Measurements from ENCODE around the gene FLAD1.
"Not testable (repeated sequence)": the region's sequence is repeated elsewhere in the genome, so short reads cannot be mapped to it uniquely, and the experiment has no call there.

Gene FLAD1

DNA sequence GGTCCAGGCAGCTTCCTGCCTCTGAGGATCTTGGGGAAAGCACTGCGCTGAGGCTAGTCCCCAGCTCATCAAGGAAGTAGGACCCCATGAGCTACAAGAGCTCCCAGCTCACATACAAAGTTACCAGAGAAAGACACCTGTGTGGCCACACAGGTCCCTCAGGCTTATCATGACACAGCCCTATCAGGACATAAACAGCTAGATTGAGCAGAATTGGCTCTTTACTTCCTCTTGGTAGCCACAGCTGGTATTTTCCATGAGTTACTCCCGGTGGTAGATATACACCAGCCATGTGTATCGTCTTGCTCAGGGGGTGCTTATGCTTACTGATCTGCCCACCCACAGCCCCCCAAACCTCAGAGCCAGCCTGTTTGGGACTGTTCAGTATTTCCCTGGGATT lies 11.4 kb downstream of the FLAD1 start:
- TF ChIP-seq, protein P1, sequence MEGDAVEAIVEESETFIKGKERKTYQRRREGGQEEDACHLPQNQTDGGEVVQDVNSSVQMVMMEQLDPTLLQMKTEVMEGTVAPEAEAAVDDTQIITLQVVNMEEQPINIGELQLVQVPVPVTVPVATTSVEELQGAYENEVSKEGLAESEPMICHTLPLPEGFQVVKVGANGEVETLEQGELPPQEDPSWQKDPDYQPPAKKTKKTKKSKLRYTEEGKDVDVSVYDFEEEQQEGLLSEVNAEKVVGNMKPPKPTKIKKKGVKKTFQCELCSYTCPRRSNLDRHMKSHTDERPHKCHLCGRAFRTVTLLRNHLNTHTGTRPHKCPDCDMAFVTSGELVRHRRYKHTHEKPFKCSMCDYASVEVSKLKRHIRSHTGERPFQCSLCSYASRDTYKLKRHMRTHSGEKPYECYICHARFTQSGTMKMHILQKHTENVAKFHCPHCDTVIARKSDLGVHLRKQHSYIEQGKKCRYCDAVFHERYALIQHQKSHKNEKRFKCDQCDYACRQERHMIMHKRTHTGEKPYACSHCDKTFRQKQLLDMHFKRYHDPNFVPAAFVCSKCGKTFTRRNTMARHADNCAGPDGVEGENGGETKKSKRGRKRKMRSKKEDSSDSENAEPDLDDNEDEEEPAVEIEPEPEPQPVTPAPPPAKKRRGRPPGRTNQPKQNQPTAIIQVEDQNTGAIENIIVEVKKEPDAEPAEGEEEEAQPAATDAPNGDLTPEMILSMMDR (IDR thresholded peaks at IDR 0.05; ENCODE audit: low read depth, low read length, missing control alignments), result no peak
- no peak for DNase-seq (ENCODE audit: low read depth)
- no peak overlapping the region for H3K4me3 ChIP-seq (ENCODE audit: low read depth, low read length)

- not testable (repeated sequence) for H3K4me3 ChIP-seq (ENCODE audit: low read depth, low read length); DNase-seq (ENCODE audit: low read depth)
These were observed 12.3 kb downstream of the FLAD1 start for GRCh38 chr1:154995301-154995983.

DNA sequence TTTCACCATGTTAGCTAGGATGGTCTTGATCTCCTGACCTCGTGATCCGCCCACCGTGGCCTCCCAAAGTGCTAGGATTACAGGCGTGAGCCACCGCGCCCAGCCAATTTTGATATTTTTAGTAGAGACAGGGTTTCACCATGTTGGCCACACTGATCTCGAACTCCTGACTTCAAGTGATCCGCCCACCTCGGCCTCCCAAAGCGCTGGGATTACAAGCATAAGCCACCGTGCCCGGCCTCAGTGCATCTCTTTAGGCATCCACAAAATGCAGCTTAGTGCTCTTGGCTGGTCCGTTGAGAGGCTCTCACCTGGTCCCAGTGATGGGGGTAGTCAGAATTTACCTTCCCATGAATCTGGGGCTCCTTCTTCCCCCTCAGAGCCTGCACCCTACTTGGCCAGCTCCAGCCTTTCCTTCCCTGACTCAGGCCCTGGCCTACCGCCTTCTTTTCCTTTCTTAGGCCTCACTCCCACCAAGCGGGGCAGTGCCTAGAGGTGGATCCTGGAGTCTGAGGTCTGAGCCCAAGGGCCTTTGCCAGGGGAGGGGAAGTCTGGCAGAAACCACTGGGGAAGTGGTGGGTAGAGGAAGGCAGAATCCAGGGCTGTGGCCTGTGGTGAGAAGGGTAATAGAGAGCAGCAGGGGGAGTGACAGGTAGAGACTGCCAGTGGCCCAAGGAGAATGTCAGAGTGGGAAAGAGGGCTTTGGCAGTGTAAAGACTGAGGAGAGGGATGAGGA lies 14.0 kb downstream of the FLAD1 start:
- no peak for DNase-seq (ENCODE audit: low read depth)
- TF ChIP-seq, protein P1 (IDR thresholded peaks at IDR 0.05; ENCODE audit: low read depth, low read length, missing control alignments), result no peak
- H3K4me3 ChIP-seq (ENCODE audit: low read depth, low read length), result no peak overlapping the region

GRCh38 chr1:154998201-154998780 lies 15.1 kb downstream of the FLAD1 start:
- DNase-seq (ENCODE audit: low read depth), result no peak
- H3K4me3 ChIP-seq (ENCODE audit: low read depth, low read length), result peak overlapping the region; percentile 73
- TF ChIP-seq, protein P1 (IDR thresholded peaks at IDR 0.05; ENCODE audit: low read depth, low read length, missing control alignments), result peak; percentile 33

- TF ChIP-seq, protein P1 (IDR thresholded peaks at IDR 0.05; ENCODE audit: low read depth, low read length, missing control alignments), result peak; percentile 97
- peak overlapping the region; percentile 73 for H3K4me3 ChIP-seq (ENCODE audit: low read depth, low read length)
- DNase-seq (ENCODE audit: low read depth), result no peak
These were observed 15.8 kb downstream of the FLAD1 start for GRCh38 chr1:154998818-154999570.

DNA sequence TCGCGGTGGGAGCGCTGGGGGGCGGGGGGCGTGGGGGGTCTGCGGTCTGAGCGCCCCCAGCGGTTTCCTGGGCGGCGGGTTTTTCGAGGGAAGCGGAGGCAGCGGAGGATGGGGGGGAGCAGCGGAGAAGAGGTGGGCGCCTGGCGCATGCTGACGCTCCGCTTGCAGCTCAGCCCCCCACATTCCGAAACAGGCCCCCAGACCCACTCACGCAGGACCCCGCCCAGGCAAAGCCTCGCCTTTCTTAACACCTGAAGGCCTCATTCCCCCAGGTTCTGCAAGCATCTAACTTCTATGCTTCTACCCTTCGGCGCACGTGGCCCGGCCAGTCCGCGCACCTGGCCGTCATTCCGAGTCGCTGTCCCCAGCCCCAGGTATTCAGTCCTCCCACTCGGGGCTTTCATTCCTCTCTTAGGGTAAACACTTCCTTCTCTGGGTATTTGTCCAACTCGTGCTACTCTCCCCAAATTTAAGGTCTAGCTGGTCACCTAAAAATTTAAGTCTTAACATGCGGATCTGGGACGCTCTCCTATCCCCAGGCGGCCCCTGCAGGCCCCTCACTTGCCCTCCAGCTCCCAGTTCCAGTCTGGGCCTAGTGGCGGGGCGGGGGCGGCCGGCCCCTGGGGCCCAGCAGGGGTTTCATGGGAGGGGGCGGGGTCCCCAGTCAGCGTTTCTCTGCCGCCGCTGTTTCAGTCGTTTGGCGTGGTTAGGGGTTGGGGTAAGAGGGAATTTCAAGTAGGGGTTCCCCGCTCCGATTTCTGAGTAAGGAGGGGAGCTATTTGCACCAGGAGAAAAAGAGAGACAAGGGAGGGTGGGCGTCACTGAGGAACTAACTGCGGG lies 16.6 kb downstream of the FLAD1 start:
- peak overlapping the region; percentile 73 for H3K4me3 ChIP-seq (ENCODE audit: low read depth, low read length)
- TF ChIP-seq, protein P1 (IDR thresholded peaks at IDR 0.05; ENCODE audit: low read depth, low read length, missing control alignments), result no peak
- no peak for DNase-seq (ENCODE audit: low read depth)
